GM18951 (cell line): Measurements from ENCODE around the gene IFT52.

Source experiments
- POLR2A ChIP-seq: IDR thresholded peaks from 4 replicates; pipeline ENCODE4 v1.6.1; 2011; ENCODE audit warnings: mild to moderate bottlenecking; ENCODE audit not compliant: insufficient read length, insufficient read depth; ENCODE audit errors: extremely low read depth
- in situ Hi-C: fragments of 300-500 bp; cut with MboI; formaldehyde crosslinking; loops from one replicate; pipeline ENCODE4 v1.12.0; 2022; ENCODE audit warnings: low sequenced_read_pairs, mixed read lengths, inconsistent platforms; ENCODE audit not compliant: unreplicated experiment

IFT52 gene

GRCh38 chr20:43559147-43559987 lies 31.4 kb upstream of the IFT52 start:
- no peak for TF ChIP-seq POLR2A
- in situ Hi-C loops = no loop called here

- TF ChIP-seq POLR2A = no peak
- in situ Hi-C loops = loop anchor here (10.0 kb wide), 1 partner anchor 124 kb away; no protein-coding TSS in a partner anchor
Observed at GRCh38 chr20:43560974-43561373, 29.8 kb upstream of the IFT52 start.

GRCh38 chr20:43563429-43563828 lies 27.3 kb upstream of the IFT52 start:
- in situ Hi-C loops = loop anchor here (10.0 kb wide), 1 partner anchor 121 kb away; no protein-coding TSS in a partner anchor
- TF ChIP-seq POLR2A = no peak

GRCh38 chr20:43563991-43564390 lies 26.7 kb upstream of the IFT52 start:
- in situ Hi-C loops = loop anchor here (10.0 kb wide), 1 partner anchor 121 kb away; no protein-coding TSS in a partner anchor
- TF ChIP-seq POLR2A = no peak

GRCh38 chr20:43564455-43564854 lies 26.3 kb upstream of the IFT52 start:
- in situ Hi-C loops = loop anchor here (10.0 kb wide), 1 partner anchor 120 kb away; no protein-coding TSS in a partner anchor
- no peak for TF ChIP-seq POLR2A

GRCh38 chr20:43564993-43565757 lies 25.6 kb upstream of the IFT52 start:
- no peak for TF ChIP-seq POLR2A
- in situ Hi-C loops = loop anchor here (10.0 kb wide), 1 partner anchor 120 kb away; no protein-coding TSS in a partner anchor

- TF ChIP-seq POLR2A = no peak
- in situ Hi-C loops = loop anchor here (10.0 kb wide), 1 partner anchor 119 kb away; no protein-coding TSS in a partner anchor
Observed at GRCh38 chr20:43565758-43566104, 25.0 kb upstream of the IFT52 start.

- no peak for TF ChIP-seq POLR2A
- in situ Hi-C loops = loop anchor here (10.0 kb wide), 1 partner anchor 117 kb away; no protein-coding TSS in a partner anchor
Observed at GRCh38 chr20:43567477-43567876, 23.3 kb upstream of the IFT52 start.

GRCh38 chr20:43568706-43569105 lies 22.0 kb upstream of the IFT52 start:
- in situ Hi-C loops = loop anchor here (10.0 kb wide), 1 partner anchor 116 kb away; no protein-coding TSS in a partner anchor
- TF ChIP-seq POLR2A = no peak

GRCh38 chr20:43569282-43569681 lies 21.5 kb upstream of the IFT52 start:
- TF ChIP-seq POLR2A = no peak
- in situ Hi-C loops = loop anchor here (10.0 kb wide), 1 partner anchor 116 kb away; no protein-coding TSS in a partner anchor

- in situ Hi-C loops = no loop called here
- TF ChIP-seq POLR2A = no peak
Observed at GRCh38 chr20:43570496-43570895, 20.2 kb upstream of the IFT52 start.

- in situ Hi-C loops = no loop called here
- no peak for TF ChIP-seq POLR2A
Observed at GRCh38 chr20:43571310-43571709, 19.4 kb upstream of the IFT52 start.

GRCh38 chr20:43571771-43572170 lies 19.0 kb upstream of the IFT52 start:
- TF ChIP-seq POLR2A = no peak
- in situ Hi-C loops = no loop called here
